ENCODE results near the gene MEPE. TPM values are rescaled to one million over a fixed set of nuclear protein-coding genes. Genes with fewer than 3 reads are reported as not detected.

Gene MEPE
- total and polyA plus RNA-seq, 2 of the 8 experiments (the other 6 are each of a cell fraction or from before 2014, with no cell fraction given): not detected

- CTCF ChIA-PET (ENCODE audit: partially characterized antibody): interaction anchor here (0.8 to 1.8 kb wide), 3 partner anchors 8 to 26 kb away, joined by 3 to 7 read pairs (median 4); no protein-coding TSS in a partner anchor
- 75% methylated on average over 1 of the region's 1 CpG; no CpG with 5 or more reads in 1 of the 2 experiments for WGBS, 2 experiments (ENCODE audit: extremely low coverage in 1 of 2, insufficient coverage in 1 of 2, insufficient read length in 1 of 2, insufficient replicate concordance in 2 of 2, low coverage in 1 of 2, low lambda C conversion rate in 2 of 2, missing lambda C conversion rate in 1 of 2)
- H3K14ac ChIP-seq (ENCODE audit: insufficient read length): no peak overlapping the region
These were observed 39.3 kb downstream of the MEPE start for GRCh38 chr4:87872028-87872427.

More at GRCh38 chr4:87872028-87872427, 39.3 kb downstream of the MEPE start:
- no peaks in the 10 kb centered on the region for H4K20me1 ChIP-seq (replicated peaks in 1 of 2; ENCODE audit: control insufficient read depth in 1 of 2, insufficient read depth in 2 of 2, low read length in 2 of 2)
- no peak overlapping the region for H2AK5ac ChIP-seq (ENCODE audit: low read depth, low read length)
- H2AFZ ChIP-seq (ENCODE audit: low read length): no peak overlapping the region
- H2BK120ac ChIP-seq (replicated peaks; ENCODE audit: low read depth, low read length): no peak overlapping the region
- no peak overlapping the region for H3K18ac ChIP-seq (ENCODE audit: extremely low read depth, low read length)
- no peaks in the 10 kb centered on the region for H3K36me3 ChIP-seq (ENCODE audit: control insufficient read depth in 2 of 4, insufficient read depth in 4 of 4, low read length in 3 of 4)
- no peak overlapping the region for H3K4me3 ChIP-seq (ENCODE audit: extremely low read depth in 1 of 4, insufficient read depth in 2 of 4, low read depth in 3 of 4, low read length in 4 of 4)
- H3K23me2 ChIP-seq (ENCODE audit: low read depth, low read length): no peaks in the 10 kb centered on the region
- H3K79me2 ChIP-seq (ENCODE audit: control insufficient read depth in 1 of 2, insufficient read depth in 2 of 2, low read length in 2 of 2): no peaks in the 10 kb centered on the region
- no peak for FAIRE-seq
- H3K79me1 ChIP-seq (ENCODE audit: low read depth, low read length): no peaks in the 10 kb centered on the region
- no peak overlapping the region for H3K4me2 ChIP-seq (ENCODE audit: insufficient read depth in 1 of 2, low read depth in 2 of 2, low read length in 2 of 2)
- no peak overlapping the region for H3K56ac ChIP-seq (replicated peaks; ENCODE audit: insufficient read length, low read depth, low read length)
- TF ChIP-seq KDM5A (IDR thresholded peaks at IDR 0.05; ENCODE audit: low read length) (no peak), MAX (IDR thresholded peaks at IDR 0.05) (no peak), POLR2A (IDR thresholded peaks at IDR 0.05; ENCODE audit: control extremely low read depth in 1 of 2, low read depth in 2 of 2, low read length in 2 of 2) (no peak), ATF2 (IDR thresholded peaks at IDR 0.05; ENCODE audit: low read length) (no peak), JUND (IDR thresholded peaks at IDR 0.05; ENCODE audit: low read length) (no peak), SP4 (IDR thresholded peaks at IDR 0.05; ENCODE audit: low read length) (no peak), CEBPB (IDR thresholded peaks at IDR 0.05; ENCODE audit: low read depth, low read length) (no peak), E2F6 (IDR thresholded peaks at IDR 0.05) (no peak), RFX5 (IDR thresholded peaks at IDR 0.05; ENCODE audit: borderline replicate concordance, low read depth, low read length) (no peak), BRCA1 (IDR thresholded peaks at IDR 0.05; ENCODE audit: low read depth, low read length) (no peak), CBX8 (IDR thresholded peaks at IDR 0.05; ENCODE audit: borderline replicate concordance, low read depth, low read length) (no peak)
- H3K27me3 ChIP-seq (replicated peaks in 1 of 4; ENCODE audit: control insufficient read depth in 3 of 4, extremely low read depth in 1 of 4, insufficient read depth in 3 of 4, low read length in 3 of 4): no peaks in the 10 kb centered on the region
- H2BK20ac ChIP-seq (ENCODE audit: low read length): no peak overlapping the region
- H2BK12ac ChIP-seq (ENCODE audit: low read depth, low read length): no peak overlapping the region
- H3K4me1 ChIP-seq (replicated peaks in 1 of 4; ENCODE audit: control insufficient read depth in 3 of 4, insufficient read depth in 4 of 4, low read length in 3 of 4): peaks cover 0 to 6% (median 3%) of the 10 kb centered on the region in 4 experiments; a peak in 2 of 7 replicates
- H3K23ac ChIP-seq (ENCODE audit: insufficient read length): no peak overlapping the region
- no peak overlapping the region for H2BK15ac ChIP-seq (ENCODE audit: low read length)
- POLR2A ChIA-PET (ENCODE audit: partially characterized antibody): interaction anchor here (0.7 to 1.6 kb wide), 4 partner anchors 49 to 102 kb away, joined by 3 to 10 read pairs (median 3); no protein-coding TSS in a partner anchor
- no peaks in the 10 kb centered on the region for H3K9me3 ChIP-seq (ENCODE audit: insufficient read depth in 2 of 2, low read depth in 1 of 2, low read length in 1 of 2)
- H4K8ac ChIP-seq (ENCODE audit: extremely low read depth, insufficient read depth, low read length): no peak overlapping the region
- DNase-seq (ENCODE audit: low read depth in 1 of 2, low spot score in 2 of 2): no peak
- H4K5ac ChIP-seq (ENCODE audit: insufficient read length, low read depth, low read length): no peak overlapping the region
- H3K4ac ChIP-seq (replicated peaks; ENCODE audit: insufficient read length, low read depth, low read length): no peak overlapping the region
- no peak overlapping the region for H2BK5ac ChIP-seq (ENCODE audit: low read depth, low read length)
- H4K91ac ChIP-seq (replicated peaks; ENCODE audit: insufficient read length, low read length): no peak overlapping the region
- no peak overlapping the region for H3K27ac ChIP-seq (ENCODE audit: low read depth, low read length)
- H3K9ac ChIP-seq (replicated peaks in 1 of 4; ENCODE audit: extremely low read depth in 1 of 4, low read depth in 3 of 4, low read length in 3 of 4): peak overlapping the region in 1 of 4 experiments; percentile 34; a peak in 1 of 7 replicates
